ENCODE results near the gene EPHA3. TPM values are rescaled to one million over a fixed set of nuclear protein-coding genes. Genes with fewer than 3 reads are reported as not detected.

Gene EPHA3
- total and polyA plus RNA-seq, 9 of the 15 experiments (the other 6 are each of a cell fraction or from before 2014, with no cell fraction given): not detected

- TF ChIP-seq, protein P1, sequence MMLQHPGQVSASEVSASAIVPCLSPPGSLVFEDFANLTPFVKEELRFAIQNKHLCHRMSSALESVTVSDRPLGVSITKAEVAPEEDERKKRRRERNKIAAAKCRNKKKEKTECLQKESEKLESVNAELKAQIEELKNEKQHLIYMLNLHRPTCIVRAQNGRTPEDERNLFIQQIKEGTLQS (IDR thresholded peaks at IDR 0.05): no peak
- TF ChIP-seq, protein P1 (CRISPR knock-in tag; conservative IDR thresholded peaks at IDR 0.05): no peak
- no peak for TF ChIP-seq SRF (CRISPR knock-in tag; IDR thresholded peaks at IDR 0.05)
These were observed 160.6 kb downstream of the EPHA3 start (continued) for GRCh38 chr3:89268059-89268458.

DNA sequence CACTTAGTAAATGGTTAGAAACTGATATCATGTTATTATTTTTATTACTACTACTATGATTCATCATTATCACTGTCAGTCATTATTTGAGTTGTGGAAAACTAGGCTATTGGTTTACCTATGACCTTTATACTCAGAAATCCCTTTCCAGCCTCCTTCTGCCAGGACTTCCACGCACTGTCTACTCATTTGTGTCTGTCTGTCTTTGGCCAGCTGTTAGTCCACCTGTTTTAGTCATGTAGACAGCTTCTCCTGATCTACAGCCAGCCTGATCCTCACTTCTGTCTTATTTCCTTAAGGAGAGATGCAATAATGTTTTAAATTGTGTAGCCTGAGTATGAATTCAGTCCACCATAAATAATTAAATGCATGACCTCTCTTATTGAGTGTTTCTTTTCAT is 162.8 kb downstream of the EPHA3 start:
- Histone ChIP-seq H3K27me3 (ENCODE audit: control insufficient read depth in 2 of 2, insufficient read depth in 2 of 2, low read length in 2 of 2) (no peaks in the 10 kb centered on the region), H3K79me2 (ENCODE audit: control insufficient read depth, insufficient read depth, low read length) (no peaks in the 10 kb centered on the region), H3K9me1 (ENCODE audit: control insufficient read depth, insufficient read depth, low read length) (no peaks in the 10 kb centered on the region), H3K9ac (ENCODE audit: insufficient read depth in 1 of 2, low read depth in 2 of 2, low read length in 2 of 2) (no peak overlapping the region), H3K4me3 (no peak overlapping the region), H3K27ac (ENCODE audit: extremely low read depth, low read depth, low read length) (no peak overlapping the region), H3K36me3 (ENCODE audit: control insufficient read depth, insufficient read depth, low read length) (no peaks in the 10 kb centered on the region), H3K4me2 (ENCODE audit: insufficient read depth, low read length) (no peak overlapping the region), H3K9me3 (replicated peaks; ENCODE audit: control insufficient read depth, insufficient read depth, low read depth, low read length) (no peaks in the 10 kb centered on the region), H3K4me1 (replicated peaks in 1 of 2; ENCODE audit: control insufficient read depth in 2 of 2, insufficient read depth in 2 of 2, low read length in 2 of 2) (no peaks in the 10 kb centered on the region), H2AFZ (ENCODE audit: low read depth, low read length) (no peak overlapping the region), H4K20me1 (replicated peaks; ENCODE audit: control insufficient read depth, insufficient read depth, low read length) (no peaks in the 10 kb centered on the region)
- WGBS (ENCODE audit: insufficient coverage, low coverage, missing lambda C conversion rate): 0% methylated on average over 1 of the region's 1 CpG
- intact Hi-C loops (cut with micrococcal nuclease) (no loop called here), in situ Hi-C loops (cut with MboI) (no loop called here)
- DNase-seq (ENCODE audit: extremely low read depth in 1 of 4, low spot score in 3 of 4) (no peak), FAIRE-seq (no peak), ATAC-seq (no peak)
- TF ChIP-seq MITF (IDR thresholded peaks at IDR 0.05) (no peak), E2F4 (CRISPR knock-in tag; IDR thresholded peaks at IDR 0.05; ENCODE audit: low read depth) (no peak), PTRF (tag; IDR thresholded peaks at IDR 0.05) (no peak)
- TF ChIP-seq, protein P2, sequence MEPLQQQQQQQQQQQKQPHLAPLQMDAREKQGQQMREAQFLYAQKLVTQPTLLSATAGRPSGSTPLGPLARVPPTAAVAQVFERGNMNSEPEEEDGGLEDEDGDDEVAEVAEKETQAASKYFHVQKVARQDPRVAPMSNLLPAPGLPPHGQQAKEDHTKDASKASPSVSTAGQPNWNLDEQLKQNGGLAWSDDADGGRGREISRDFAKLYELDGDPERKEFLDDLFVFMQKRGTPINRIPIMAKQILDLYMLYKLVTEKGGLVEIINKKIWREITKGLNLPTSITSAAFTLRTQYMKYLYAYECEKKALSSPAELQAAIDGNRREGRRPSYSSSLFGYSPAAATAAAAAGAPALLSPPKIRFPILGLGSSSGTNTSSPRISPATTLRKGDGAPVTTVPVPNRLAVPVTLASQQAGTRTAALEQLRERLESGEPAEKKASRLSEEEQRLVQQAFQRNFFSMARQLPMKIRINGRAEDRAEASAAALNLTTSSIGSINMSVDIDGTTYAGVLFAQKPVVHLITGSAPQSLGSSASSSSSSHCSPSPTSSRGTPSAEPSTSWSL (CRISPR knock-in tag; IDR thresholded peaks at IDR 0.05; ENCODE audit: borderline replicate concordance): no peak
- TF ChIP-seq, protein P3, sequence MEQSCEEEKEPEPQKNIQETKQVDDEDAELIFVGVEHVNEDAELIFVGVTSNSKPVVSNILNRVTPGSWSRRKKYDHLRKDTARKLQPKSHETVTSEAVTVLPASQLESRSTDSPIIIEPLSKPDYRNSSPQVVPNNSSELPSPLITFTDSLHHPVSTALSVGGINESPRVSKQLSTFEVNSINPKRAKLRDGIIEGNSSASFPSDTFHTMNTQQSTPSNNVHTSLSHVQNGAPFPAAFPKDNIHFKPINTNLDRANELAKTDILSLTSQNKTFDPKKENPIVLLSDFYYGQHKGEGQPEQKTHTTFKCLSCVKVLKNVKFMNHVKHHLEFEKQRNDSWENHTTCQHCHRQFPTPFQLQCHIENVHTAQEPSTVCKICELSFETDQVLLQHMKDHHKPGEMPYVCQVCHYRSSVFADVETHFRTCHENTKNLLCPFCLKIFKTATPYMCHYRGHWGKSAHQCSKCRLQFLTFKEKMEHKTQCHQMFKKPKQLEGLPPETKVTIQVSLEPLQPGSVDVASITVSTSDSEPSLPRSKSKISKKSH (CRISPR knock-in tag; IDR thresholded peaks at IDR 0.05): no peak
- TF ChIP-seq, protein P4, sequence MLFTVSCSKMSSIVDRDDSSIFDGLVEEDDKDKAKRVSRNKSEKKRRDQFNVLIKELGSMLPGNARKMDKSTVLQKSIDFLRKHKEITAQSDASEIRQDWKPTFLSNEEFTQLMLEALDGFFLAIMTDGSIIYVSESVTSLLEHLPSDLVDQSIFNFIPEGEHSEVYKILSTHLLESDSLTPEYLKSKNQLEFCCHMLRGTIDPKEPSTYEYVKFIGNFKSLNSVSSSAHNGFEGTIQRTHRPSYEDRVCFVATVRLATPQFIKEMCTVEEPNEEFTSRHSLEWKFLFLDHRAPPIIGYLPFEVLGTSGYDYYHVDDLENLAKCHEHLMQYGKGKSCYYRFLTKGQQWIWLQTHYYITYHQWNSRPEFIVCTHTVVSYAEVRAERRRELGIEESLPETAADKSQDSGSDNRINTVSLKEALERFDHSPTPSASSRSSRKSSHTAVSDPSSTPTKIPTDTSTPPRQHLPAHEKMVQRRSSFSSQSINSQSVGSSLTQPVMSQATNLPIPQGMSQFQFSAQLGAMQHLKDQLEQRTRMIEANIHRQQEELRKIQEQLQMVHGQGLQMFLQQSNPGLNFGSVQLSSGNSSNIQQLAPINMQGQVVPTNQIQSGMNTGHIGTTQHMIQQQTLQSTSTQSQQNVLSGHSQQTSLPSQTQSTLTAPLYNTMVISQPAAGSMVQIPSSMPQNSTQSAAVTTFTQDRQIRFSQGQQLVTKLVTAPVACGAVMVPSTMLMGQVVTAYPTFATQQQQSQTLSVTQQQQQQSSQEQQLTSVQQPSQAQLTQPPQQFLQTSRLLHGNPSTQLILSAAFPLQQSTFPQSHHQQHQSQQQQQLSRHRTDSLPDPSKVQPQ (CRISPR knock-in tag; IDR thresholded peaks at IDR 0.05; ENCODE audit: borderline replicate concordance): no peak
- POLR2A ChIA-PET: no interaction called here
- CTCF ChIA-PET (ENCODE audit: low intra/inter-chr PET ratio): no interaction called here
- no TSS peak for BruUV-seq (replicated peaks)

Measured in K562 (cell line).